Osteocyte (in vitro differentiated cells): Measurements from ENCODE around the gene FOXO4. TPM values are rescaled to one million over a fixed set of nuclear protein-coding genes. Genes with fewer than 3 reads are reported as not detected.

ENCODE experiments used
- DNase-seq: peaks from one replicate; pipeline ENCODE4 v3.0.0; 2021; ENCODE audit warnings: mixed read lengths; ENCODE audit not compliant: unreplicated experiment; ENCODE audit errors: extremely low spot score
- H3K27ac Mint-ChIP-seq: one replicate; pipeline ENCODE4 v1.8.0; 2021; ENCODE audit warnings: mild to moderate bottlenecking, mixed read lengths; ENCODE audit not compliant: unreplicated experiment
- H3K27me3 Mint-ChIP-seq: one replicate; pipeline ENCODE4 v1.8.0; 2021; ENCODE audit warnings: mixed read lengths; ENCODE audit not compliant: unreplicated experiment
- H3K36me3 Mint-ChIP-seq: one replicate; pipeline ENCODE4 v1.8.0; 2021; ENCODE audit warnings: mixed read lengths; ENCODE audit not compliant: unreplicated experiment
- H3K4me1 Mint-ChIP-seq: one replicate; pipeline ENCODE4 v1.8.0; 2021; ENCODE audit warnings: mixed read lengths; ENCODE audit not compliant: unreplicated experiment
- H3K4me3 Mint-ChIP-seq: one replicate; pipeline ENCODE4 v1.8.0; 2021; ENCODE audit warnings: mild to moderate bottlenecking, moderate library complexity, mixed read lengths; ENCODE audit not compliant: unreplicated experiment
- H3K9me3 Mint-ChIP-seq: one replicate; pipeline ENCODE4 v1.8.0; 2021; ENCODE audit warnings: mixed read lengths; ENCODE audit not compliant: unreplicated experiment
- CTCF ChIP-seq: fragments of 200-600 bp; sonication (generic); IDR thresholded peaks from 2 replicates; pipeline ENCODE4 v1.5.0; 2021; ENCODE audit warnings: antibody characterized with exemption, mild to moderate bottlenecking, moderate library complexity
- total RNA-seq: library from RNA; stranded (reverse); gene quantifications from 2 replicates; pipeline ENCODE4 v1.2.1, GENCODE V29; 2021

Gene FOXO4
- total RNA-seq, 1 donor from 2014 or later = 17.1 TPM

GRCh38 chrX:71103110-71103983 lies 7.7 kb downstream of the FOXO4 start:
- no peak overlapping the region for H3K27ac Mint-ChIP-seq
- peak overlapping the region; percentile 14 for H3K4me3 Mint-ChIP-seq
- peaks cover 16% of the 10 kb centered on the region for H3K4me1 Mint-ChIP-seq

GRCh38 chrX:71105628-71106027 lies 10.0 kb downstream of the FOXO4 start:
- no peaks in the 10 kb centered on the region for H3K9me3 Mint-ChIP-seq
- H3K27ac Mint-ChIP-seq = no peak overlapping the region
- no peak for DNase-seq
- no peaks in the 10 kb centered on the region for H3K27me3 Mint-ChIP-seq
- H3K4me1 Mint-ChIP-seq = peaks cover 16% of the 10 kb centered on the region
- H3K4me3 Mint-ChIP-seq = no peak overlapping the region
- no peaks in the 10 kb centered on the region for H3K36me3 Mint-ChIP-seq
- TF ChIP-seq CTCF = no peak

More at GRCh38 chrX:71103110-71103983, 7.7 kb downstream of the FOXO4 start:
- no peaks in the 10 kb centered on the region for H3K36me3 Mint-ChIP-seq
- no peak for DNase-seq
- no peaks in the 10 kb centered on the region for H3K9me3 Mint-ChIP-seq
- TF ChIP-seq CTCF = no peak
- no peaks in the 10 kb centered on the region for H3K27me3 Mint-ChIP-seq

GRCh38 chrX:71106427-71106826 lies 10.8 kb downstream of the FOXO4 start, which contains the start of gene CXorf65:
Gene CXorf65 (minus strand): TSS chrX:71106740. CDS start chrX:71106556, 184 bp downstream.
- no peak for DNase-seq
- Mint-ChIP-seq H3K27ac (no peak within 1 kb of the TSS), H3K9me3 (no peaks in the 10 kb centered on the region), H3K27me3 (no peaks in the 10 kb centered on the region), H3K36me3 (no peaks in the 10 kb centered on the region), H3K4me3 (no peak within 1 kb of the TSS), H3K4me1 (peaks cover 16% of the 10 kb centered on the region)
- TF ChIP-seq CTCF = no peak

GRCh38 chrX:71107245-71107644 lies 11.6 kb downstream of the FOXO4 start:
- no peaks in the 10 kb centered on the region for H3K36me3 Mint-ChIP-seq
- H3K4me3 Mint-ChIP-seq = no peak overlapping the region
- H3K27me3 Mint-ChIP-seq = no peaks in the 10 kb centered on the region
- TF ChIP-seq CTCF = no peak
- no peak for DNase-seq
- peaks cover 16% of the 10 kb centered on the region for H3K4me1 Mint-ChIP-seq
- H3K9me3 Mint-ChIP-seq = no peaks in the 10 kb centered on the region
- no peak overlapping the region for H3K27ac Mint-ChIP-seq

GRCh38 chrX:71107762-71108360 lies 12.2 kb downstream of the FOXO4 start:
- no peak for DNase-seq
- Mint-ChIP-seq H3K36me3 (no peaks in the 10 kb centered on the region), H3K4me3 (no peak overlapping the region), H3K27me3 (no peaks in the 10 kb centered on the region), H3K9me3 (no peaks in the 10 kb centered on the region), H3K4me1 (peaks cover 12% of the 10 kb centered on the region), H3K27ac (no peak overlapping the region)
- TF ChIP-seq CTCF = no peak
